Left renal pelvis (tissue), 4 donors: ENCODE measurements around the gene SIX2. TPM values are rescaled to one million over a fixed set of nuclear protein-coding genes. Genes with fewer than 3 reads are reported as not detected.

Experiments used
- DNase-seq, 4 donors: peaks; one replicate each; pipeline ENCODE4 v3.0.0-alpha.2; 2013; ENCODE audit warnings: low read depth in 4 of 4, low spot score in 3 of 4
- polyA plus RNA-seq, 4 donors: library from polyadenylated mRNA; unstranded; fragments of 120-200 nt; gene quantifications; one replicate each; pipeline ENCODE4 v1.2.1, GENCODE V29; 2013; ENCODE audit not compliant: insufficient read length in 4 of 4

The SIX2 gene
- polyA plus RNA-seq, 4 donors: 20.8 to 31.9 (median 28.5) TPM

DNA sequence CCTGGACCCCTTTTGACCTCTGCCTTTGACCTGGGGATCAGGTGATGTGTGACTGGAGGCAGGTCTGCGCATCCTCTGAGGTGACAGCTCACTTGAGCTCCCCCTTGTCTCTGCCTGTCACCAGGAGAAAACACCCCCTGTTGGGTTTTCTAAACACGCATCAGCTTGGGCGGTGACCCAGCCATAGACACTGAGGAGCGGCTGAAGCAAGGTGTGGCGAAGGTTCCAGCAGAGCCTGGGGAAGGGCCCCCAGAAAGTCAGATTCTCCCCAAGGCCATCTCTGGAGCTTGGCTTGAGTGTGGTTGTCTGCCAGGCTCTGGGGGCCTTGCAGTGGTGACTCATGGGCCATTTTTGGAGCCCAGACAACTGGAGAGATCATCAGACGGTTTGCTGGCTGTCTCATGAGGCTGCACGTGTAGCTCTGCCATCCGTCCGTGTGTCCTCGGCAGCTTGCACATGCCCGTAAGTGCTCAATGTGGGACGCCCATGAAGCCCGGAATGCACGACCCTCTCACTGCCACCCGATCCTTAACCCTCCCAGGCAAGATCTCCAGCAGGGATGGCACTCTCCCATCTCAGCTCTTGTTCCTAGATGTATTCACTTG lies 38.3 kb downstream of the SIX2 start:
- DNase-seq: no peak

- DNase-seq: no peak
Measured at GRCh38 chr2:44969936-44970335, 39.3 kb downstream of the SIX2 start.

GRCh38 chr2:44967727-44968432 lies 41.4 kb downstream of the SIX2 start:
- no peak for DNase-seq

DNA sequence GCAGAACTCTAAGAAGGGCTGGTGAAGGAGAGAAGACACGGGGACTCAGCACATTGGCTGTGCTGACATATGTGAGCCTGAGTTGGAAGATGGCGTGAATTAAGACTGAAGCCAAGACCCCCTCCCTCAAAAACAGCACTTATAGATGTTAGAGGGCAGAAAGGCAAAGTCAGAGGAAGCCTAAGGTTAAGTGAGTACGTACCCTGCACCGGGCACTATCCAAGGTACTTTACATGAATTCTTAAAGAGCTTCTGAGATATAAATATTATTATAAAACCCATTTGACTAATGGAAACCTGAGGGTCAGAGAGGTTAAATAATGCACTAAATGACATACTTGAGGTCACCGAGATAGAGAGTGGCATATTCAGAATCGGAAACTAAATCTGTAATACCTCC lies 42.2 kb downstream of the SIX2 start:
- DNase-seq: no peak

GRCh38 chr2:44965684-44966083 lies 43.6 kb downstream of the SIX2 start:
- DNase-seq: no peak

DNA sequence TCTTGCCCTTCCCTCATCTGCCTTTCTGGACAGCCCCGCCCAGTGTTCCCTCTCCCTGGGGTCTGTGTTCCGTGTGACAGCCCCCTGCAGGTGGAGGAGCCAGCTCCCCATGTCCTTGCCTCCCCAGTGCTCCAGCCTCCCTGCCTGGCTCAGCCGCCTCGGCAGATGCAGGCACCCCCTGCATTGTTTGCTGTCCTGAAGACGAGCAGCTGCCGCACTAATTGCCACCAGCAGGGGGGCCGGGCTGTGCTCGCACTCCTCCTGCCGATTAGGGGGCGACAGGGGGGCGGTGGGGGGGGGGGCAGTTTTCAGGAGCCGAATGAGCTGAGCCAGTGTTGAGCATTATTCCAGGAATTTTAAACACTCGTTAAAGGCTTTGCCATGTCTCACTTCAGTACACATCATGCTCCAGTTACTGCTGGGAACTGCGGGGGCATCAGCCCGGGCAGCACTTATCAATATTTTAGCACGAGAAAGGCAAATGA lies 44.5 kb downstream of the SIX2 start:
- no peak for DNase-seq

DNA sequence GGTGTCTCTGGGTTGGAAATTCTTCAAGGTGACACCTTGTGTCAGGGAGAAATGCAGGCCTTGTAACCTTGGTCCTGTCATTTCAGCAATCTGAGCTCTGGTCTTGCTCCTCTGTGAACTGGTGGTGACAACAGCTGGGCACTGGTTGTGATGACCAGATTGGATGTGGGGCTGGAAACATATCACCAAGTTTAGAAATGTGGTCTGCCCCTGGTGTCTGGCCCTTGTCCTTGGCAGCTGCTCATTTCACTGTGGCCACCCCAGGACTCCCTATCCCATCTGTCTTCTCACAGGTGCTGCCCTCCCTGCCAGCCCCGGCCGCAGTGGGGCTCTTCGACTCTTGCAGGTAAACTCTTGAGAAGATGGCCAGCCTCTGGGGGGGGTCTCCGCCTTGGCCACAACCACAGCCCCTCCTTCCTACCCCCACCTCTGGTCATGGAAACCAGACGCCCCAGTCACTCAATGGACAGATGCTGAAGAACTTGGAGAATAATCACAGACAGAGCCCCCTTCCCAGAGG lies 47.0 kb downstream of the SIX2 start:
- DNase-seq: no peak

DNA sequence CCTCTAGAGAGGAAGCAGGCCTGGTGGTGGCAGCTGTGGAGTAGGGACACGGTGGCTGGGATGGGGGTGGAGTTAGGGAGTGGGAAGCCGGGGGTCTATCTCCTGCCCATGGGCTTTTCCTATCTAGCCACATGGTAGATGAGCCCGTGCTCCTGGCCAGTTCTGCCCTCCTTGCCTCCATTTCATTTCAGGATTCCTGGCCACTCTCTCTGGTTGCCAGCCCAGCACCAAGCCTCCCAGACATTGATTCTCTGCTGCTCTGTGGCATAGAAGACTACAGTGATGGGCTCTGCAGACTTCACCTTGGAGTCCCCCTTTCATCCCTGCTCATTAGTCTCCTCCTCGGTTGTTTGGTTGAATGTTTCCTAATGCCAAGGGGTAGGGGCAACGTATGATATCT lies 48.4 kb downstream of the SIX2 start:
- no peak for DNase-seq

DNA sequence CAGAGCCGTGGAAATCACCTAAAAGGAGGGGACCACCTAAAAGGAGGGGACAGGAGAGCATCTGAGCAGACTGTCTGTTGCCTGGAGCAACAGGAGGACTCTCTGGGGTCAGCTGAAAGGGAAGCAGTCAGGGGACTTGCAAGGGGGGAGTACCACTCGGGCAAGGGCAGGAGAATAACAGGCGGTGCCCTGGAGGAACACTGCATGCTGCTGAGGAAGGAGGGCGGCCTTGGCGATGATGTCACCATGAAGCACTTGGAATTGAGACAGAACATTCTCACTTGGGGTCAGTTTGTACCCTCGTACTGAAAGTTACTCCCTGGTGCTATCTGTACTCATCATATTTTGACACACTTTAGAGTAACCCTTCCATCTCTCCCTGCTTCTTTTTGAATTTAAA lies 49.4 kb downstream of the SIX2 start:
- no peak for DNase-seq

GRCh38 chr2:44957656-44958327 lies 51.5 kb downstream of the SIX2 start:
- DNase-seq: no peak

GRCh38 chr2:44956843-44957242 lies 52.4 kb downstream of the SIX2 start:
- no peak for DNase-seq

GRCh38 chr2:44955593-44956392 lies 53.5 kb downstream of the SIX2 start:
- peak in 2 of 4 donors; percentile 47 to 65 for DNase-seq

Other genes with a start within 250 kb of the SIX2 start
- gene SIX3, start 67.8 kb downstream of the SIX2 start, polyA plus RNA-seq: not detected